ENCODE results near the gene CLEC14A.

Gene CLEC14A

DNA sequence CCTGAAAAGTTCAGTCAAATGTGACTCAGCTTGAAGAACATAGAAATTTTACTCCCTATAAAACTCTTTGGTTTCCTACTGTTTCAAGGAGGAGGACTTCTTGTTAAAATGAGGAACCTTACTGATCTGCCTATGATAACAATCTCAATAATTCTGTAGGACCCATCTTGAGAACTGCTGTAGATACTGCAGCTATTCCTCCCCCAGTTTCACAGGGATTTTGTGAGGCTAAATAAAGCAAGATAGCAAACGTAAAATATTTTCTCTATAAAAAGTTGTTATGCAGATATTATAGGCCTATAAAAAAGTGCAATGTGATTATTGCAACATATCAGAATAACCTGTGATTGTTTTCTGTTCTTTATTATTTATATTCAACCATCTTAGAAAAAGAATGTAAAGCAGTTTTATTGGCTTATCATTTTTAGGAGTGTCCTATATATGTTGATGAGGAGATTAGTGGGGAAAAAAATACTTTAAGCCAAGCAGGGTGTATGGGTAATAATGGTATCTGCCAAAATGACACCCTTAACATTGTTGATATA, 12.1 kb downstream of the CLEC14A start:
- DNase-seq = no peak

DNA sequence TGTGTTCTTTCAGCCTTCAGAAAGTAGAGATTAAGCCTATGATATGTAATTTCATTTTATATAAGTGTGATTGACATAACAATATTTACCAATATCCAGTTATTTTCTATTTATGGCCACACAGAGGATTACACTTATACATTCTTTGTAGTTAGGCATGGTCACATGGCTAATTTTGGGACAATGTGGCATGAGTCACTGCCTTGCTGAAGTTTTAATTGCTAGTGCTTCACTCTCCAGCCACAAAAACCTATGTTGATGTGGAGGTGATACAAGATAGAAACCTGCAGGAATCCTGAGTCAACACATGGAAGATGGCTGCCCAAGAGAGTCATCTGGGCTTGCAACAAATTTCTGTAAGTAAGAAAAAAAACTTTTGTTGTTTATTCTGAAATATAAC, 17.0 kb downstream of the CLEC14A start:
- DNase-seq = no peak

DNA sequence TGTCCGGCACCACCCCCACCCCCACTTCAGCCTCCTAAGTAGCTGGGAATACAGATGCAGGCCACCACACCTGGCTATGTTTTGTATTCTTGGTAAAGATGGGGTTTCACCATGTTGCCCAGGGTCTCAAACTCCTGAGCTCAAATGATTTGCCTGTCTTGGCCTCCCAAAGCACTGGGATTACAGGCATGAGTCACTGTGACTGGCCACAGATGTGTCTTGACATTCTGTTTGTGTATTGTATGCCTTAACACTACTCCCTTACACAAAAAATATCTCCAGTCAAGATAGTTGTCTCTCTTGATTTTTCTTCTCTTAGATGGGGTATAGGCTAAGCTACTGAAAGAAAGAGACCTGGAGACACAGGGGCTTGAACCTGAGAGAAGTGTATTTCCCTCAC, 17.6 kb downstream of the CLEC14A start:
- DNase-seq = no peak

DNA sequence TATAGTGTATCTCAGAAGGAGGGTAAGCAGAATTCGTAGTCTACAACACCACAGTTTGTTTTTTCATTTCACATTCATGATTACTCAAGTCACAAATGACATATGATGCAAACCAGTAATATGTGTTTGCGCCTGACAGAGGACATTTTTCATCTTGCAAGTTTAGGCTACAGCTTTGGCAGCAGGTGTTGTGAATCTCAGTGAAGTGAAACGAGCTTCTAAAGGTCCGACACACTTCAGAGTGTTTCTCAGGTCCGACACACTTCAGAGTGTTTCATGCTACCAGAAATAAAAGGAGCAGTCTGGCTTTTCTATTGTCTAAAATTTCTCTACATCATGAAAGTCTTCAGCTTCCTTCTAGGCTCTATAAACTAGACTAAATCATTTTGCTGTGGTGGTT, 22.7 kb downstream of the CLEC14A start:
- DNase-seq = no peak

DNA sequence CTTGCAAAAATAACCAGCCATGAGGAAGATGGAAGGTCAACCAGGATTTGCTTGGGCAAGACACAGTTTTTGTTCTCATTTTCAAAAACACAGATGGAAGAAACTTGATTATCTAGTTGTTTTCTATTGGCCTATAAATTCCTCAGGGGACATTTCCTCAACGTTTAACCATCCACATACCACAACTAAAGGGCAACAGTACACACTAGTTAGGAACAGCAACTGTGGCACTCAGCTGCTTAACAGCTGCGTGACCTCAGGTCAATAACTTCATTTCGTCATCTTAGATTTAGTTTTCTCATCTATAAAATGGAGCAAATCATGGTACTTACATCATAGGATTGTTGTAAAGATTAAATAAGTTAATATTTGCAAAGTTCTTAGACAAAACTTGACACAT, 29.5 kb downstream of the CLEC14A start:
- DNase-seq = no peak

DNA sequence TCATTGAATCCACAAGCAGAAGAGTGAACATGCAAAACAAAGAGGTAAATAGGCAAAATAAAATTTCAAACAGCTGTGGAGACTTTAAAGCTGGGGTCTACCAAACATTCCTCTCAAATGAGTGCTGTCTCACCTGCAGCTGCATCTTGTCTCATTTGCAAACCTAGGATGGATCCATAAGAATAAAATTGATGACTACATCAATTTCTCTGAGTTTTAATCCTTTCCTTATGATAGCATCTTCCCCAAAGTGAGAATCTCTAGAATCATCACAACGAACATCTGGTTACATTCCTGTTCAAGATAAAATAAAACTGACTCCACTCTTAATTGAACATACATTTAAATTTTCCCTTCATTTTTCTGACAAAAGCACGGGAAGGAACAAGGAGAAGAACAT, 29.9 kb downstream of the CLEC14A start:
- DNase-seq = no peak

DNA sequence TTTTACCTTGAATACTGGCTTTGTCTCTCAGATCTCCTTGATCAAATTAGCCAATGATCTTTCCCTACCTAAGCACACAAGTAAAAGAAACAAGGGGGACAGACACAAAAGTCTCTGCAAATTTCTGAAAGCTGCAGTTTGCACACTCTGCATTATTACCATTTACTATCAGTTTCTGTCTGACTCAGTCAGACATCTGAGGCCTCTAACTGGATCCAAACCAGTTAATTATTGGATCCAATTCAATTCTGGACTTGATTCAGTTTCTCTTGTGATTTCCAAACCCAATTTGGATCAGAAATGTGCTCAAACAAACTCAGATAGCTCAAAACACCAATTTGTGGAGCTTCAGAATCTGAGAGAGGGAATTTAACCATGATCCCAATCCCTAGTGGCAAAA, 31.6 kb downstream of the CLEC14A start:
- no peak for DNase-seq

DNA sequence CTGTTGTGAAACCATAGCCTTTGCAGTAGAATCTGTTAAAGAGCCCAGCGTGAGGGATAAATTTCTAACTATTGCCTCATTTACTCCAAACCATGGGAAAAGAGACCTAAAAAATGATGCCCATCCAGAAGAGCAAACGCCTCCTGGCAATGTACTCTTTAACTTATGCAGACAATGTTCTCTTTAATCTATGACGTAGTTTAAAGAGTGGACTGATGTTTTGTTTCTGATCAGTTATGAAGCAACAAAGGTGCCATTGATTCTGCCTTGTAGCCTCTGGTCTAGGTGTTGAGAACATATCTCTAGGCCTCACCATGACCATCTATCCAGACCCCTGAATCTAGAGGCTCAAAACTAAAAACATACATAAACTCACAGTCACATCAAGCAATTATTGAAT, 34.8 kb downstream of the CLEC14A start:
- DNase-seq = no peak

DNA sequence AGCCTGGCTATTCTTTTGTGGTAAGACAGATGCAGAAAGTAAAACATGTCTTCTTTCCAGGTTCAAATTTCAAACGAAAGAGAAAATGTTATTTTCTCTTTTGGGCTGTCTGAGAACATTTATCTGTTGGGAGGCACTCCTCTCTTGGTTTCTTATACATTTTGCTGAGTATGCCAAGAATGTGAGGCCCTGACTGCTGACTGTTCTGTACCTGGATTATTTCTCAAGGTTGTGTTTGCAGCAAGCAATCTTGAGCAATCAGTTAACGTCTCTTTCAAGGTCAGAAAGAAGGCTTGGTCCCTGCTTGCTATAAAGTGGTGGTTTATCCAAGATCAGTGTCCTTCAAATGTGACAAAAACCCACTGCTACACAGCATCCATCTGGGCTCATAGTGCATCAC, 38.3 kb downstream of the CLEC14A start:
- no peak for DNase-seq

DNA sequence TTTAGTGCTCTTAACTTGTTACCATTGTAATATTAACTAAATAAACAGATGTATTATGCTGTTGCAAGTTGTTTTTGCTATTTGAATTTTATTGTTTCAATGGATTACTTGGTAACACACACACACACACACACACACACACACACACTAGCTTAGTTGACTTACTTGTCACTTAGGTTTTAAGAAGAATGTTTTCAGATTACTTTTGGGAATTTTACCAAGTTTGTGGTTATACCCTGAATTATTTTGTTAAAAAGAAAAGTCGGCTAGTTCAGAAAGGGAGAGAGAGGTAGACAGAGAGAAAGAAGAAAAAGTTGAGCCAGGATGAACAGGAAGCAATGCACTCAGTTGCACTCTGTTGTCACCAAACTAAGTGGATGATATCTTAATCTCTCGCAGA, 42.9 kb downstream of the CLEC14A start:
- DNase-seq = no peak

DNA sequence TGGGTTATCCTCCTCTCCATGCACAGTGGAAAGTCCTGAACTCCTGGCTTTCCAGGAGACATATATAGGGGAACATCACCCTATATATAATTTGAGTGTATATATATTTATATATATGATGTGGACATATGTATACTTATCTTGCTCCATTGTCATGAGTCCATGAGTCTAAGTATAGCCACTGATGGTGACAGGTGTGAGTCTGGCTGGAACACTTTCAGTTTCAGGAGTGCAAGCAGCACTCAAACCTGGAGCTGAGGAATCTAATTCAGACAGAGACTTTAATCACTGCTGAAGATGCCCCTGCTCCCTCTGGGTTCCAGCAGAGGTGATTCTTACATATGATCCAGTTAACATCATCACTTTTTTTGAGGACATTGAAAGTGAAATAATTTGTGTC, 43.8 kb downstream of the CLEC14A start:
- DNase-seq = no peak

DNA sequence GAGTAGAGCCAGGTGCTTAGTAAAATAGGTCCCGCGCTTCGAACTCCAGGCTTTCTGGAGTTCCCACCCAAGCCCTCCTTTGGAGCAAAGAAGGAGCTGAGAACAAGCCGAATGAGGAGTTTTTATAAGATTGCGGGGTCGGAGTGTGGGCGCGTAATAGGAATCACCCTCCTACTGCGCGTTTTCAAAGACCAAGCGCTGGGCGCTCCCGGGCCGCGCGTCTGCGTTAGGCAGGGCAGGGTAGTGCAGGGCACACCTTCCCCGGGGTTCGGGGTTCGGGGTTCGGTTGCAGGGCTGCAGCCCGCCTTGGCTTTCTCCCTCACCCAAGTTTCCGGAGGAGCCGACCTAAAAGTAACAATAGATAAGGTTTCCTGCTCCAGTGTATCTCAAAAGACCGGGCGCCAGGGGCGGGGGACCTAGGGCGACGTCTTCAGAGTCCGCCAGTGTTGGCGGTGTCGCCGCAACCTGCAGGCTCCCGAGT, 44.6 kb downstream of the CLEC14A start:
- no peak for DNase-seq

DNA sequence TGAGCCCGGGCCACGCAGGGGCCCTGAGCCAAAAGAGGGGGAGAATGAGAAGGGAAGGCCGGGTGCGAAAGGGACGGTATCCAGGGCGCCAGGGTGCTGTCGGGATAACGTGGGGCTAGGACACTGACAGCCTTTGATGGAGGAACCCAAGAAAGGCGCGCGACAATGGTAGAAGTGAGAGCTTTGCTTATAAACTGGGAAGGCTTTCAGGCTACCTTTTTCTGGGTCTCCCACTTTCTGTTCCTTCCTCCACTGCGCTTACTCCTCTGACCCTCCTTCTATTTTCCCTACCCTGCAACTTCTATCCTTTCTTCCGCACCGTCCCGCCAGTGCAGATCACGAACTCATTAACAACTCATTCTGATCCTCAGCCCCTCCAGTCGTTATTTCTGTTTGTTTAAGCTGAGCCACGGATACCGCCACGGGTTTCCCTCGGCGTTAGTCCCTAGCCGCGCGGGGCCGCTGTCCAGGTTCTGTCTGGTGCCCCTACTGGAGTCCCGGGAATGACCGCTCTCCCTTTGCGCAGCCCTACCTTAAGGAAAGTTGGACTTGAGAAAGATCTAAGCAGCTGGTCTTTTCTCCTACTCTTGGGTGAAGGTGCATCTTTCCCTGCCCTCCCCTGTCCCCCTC, 45.2 kb downstream of the CLEC14A start:
- no peak for DNase-seq

DNA sequence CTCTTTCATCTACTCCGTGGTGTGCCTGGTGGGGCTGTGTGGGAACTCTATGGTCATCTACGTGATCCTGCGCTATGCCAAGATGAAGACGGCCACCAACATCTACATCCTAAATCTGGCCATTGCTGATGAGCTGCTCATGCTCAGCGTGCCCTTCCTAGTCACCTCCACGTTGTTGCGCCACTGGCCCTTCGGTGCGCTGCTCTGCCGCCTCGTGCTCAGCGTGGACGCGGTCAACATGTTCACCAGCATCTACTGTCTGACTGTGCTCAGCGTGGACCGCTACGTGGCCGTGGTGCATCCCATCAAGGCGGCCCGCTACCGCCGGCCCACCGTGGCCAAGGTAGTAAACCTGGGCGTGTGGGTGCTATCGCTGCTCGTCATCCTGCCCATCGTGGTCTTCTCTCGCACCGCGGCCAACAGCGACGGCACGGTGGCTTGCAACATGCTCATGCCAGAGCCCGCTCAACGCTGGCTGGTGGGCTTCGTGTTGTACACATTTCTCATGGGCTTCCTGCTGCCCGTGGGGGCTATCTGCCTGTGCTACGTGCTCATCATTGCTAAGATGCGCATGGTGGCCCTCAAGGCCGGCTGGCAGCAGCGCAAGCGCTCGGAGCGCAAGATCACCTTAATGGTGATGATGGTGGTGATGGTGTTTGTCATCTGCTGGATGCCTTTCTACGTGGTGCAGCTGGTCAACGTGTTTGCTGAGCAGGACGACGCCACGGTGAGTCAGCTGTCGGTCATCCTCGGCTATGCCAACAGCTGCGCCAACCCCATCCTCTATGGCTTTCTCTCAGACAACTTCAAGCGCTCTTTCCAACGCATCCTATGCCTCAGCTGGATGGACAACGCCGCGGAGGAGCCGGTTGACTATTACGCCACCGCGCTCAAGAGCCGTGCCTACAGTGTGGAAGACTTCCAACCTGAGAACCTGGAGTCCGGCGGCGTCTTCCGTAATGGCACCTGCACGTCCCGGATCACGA, 46.0 kb downstream of the CLEC14A start:
- DNase-seq = no peak

DNA sequence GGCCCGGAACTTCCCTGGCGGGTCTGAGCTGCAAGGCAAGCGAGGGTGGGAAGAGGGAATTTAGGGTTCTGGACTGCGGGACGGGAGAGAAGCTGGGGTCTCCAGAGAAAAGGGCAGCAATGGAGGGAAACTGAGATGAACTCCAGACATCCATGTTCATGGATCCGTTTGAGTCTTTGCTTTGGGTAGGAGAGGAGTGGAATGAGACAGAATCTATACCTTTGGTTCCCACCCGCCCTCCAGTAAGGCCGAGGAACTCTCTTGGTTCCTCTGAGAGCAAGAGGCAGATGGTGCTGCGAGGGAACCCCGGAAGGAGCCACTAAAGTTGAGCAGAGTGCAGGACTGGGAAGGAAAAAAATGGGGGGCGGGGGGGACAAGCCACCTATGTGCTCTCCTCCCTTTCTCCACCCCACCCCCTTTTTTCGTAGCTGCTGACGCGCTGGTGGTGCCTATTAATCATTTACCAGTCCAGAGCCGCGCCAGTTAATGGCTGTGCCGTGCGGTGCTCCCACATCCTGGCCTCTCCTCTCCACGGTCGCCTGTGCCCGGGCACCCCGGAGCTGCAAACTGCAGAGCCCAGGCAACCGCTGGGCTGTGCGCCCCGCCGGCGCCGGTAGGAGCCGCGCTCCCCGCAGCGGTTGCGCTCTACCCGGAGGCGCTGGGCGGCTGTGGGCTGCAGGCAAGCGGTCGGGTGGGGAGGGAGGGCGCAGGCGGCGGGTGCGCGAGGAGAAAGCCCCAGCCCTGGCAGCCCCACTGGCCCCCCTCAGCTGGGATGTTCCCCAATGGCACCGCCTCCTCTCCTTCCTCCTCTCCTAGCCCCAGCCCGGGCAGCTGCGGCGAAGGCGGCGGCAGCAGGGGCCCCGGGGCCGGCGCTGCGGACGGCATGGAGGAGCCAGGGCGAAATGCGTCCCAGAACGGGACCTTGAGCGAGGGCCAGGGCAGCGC, 47.0 kb downstream of the CLEC14A start:
- DNase-seq = no peak

DNA sequence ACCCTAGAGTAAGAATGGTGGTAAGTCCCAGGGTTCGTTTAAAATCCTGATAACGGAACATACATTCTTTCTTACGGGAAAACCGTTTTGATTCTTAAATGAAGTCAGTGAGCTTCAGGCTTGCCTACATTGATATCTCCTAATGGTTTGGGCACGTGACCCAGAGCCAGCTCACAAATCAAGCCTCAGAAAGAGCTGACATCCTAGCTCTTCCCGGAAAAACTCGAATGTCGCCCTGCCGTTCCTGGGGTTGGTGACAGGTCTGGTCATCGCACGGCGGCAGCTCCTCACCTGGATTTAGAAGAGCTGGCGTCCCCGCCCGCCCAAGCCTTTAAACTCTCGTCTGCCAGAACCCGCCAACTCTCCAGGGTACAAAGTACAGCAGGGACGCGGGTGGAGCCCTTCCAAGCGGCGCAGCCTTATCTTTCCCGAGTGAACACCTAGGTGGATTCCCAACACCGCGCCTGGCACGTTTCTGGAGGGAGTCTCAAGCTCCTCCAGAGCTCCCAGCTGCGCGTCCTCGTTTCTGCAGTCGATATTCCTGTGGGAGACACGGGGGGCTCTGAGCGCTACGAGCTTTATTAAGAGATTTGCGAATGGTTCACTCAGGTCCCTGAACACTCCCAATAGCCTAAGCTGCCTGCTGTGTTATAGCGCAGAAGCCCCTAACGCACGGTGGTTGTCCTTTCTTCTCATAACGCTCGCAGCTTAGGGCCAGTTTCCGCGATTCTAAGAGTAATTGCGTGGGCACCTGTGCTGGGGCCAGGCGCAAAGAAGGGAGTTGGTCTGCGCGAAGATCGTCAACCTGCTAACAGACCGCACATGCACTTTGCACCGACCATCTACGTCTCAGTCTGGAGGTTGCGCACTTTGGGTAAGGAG, 47.9 kb downstream of the CLEC14A start, which contains the start of gene SSTR1:
Gene SSTR1, plus strand, starts transcription at position 169 of the 882 bp plus-strand sequence. CDS start 1,486 bp downstream, outside the sequence.
- no peak for DNase-seq

DNA sequence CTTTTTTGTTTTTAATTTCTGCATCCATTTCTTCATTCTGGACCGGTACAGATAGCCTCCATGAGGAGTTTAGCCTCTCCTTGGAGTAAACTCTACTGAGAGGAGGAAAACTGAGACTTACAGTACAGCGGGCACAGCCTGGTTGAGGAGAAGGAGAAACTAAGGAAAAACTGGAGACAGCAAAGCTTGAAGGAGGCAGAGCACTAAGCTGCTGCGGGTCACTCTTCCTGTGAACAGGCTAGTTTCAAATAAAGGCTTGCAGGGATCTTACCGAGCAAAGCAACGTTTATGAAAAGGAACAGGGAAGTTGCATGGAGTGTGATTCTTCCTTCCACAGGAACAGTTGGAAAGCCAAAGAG, 48.5 kb downstream of the CLEC14A start:
- DNase-seq = no peak

DNA sequence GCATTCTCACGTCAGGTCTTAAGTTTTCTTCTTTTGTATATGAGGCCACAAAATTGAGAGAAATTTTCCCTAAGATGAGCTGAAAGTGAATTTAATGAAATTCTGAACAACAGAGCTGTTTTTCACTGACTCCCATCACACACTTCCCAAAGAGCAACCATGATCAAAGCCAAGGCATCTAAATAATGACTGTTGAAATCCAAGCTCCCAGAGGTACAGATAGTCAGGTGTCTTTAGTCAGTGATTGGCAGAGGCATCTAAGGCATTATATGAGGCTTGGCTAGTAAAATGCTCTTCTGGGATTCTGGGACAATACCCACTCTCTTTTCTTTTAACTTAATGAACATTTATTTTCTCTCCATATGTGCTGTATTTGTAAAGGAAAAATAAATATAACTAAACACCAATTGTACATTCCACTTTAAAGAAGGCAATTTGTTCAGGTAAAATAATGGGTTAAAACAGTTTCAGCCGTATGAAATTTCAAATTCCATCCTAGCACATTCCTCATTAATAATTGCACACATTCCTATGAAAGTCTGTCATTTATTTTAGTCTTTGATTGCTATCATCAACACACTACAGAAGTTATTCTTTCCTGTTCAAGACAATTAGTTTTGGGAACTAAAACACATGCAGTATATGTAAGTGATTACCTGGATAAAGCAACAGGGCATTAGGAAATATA, 49.1 kb downstream of the CLEC14A start:
- no peak for DNase-seq

DNA sequence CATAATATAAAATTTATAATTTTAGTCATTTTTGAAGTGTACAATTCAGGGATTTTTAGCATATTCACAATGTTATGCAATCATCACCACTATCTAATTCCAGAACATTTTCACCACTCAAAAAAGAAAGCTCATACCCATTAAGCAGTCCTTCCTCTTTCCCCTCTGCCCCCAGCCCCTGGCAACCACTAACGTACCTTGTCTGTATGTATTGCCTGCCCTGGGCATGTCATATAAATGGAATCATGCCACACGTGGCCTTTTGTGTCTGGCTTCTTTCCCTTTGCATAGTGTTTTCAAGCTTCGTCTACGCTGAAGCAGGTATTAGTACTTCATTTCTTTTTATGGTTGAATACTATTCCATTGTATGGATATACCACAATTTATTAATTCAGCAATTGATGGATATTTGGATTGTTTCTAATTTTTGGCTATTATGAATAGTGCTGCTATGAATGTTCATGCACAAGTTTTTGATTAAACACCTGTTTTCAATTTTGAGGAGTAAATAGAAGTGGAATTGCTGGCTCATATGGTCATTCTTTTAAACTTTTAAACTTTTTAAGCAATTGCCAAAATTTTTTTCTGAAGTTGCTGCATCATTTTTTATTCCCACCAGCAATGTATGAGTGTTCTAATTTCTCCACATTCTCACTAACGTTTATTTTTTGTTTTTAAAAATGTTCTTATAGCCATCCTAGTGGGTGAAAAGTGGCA, 49.8 kb downstream of the CLEC14A start:
- DNase-seq = no peak

DNA sequence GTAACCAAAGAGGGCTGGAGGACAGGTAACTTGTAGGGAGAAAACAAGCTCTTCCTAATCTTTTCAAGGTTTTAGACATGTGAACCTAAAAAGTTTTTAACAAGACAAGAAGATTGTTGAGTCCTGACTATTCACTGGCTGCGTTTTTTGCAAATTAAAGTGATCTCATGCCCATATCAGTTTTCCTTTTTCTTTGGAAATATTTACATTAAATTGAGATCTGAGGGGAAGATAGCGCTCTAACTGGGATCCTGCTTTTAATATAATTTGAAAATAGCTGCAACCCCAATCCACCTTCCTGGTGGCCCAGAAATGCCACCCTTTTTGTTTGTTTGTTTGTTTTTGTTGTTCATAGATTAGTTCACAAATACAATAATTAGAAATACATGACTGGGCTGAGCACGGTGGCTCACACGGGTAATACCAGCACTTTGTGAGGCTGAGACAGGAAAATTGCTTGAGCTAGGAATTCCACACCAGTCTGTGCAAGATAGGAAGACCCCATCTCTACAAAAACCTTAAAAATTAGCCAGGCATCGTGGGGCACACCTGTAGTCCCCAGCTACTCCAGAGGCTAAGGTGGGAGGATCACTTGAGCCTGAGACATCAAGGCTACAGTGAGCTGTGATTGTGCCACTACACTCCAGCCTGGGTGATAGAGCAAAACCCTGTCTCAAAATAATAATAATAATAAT, 50.6 kb downstream of the CLEC14A start:
- no peak for DNase-seq
